Mesenchymal stem cell (in vitro differentiated cells and primary cell): ENCODE data around the gene ECE1.

Source experiments
- DNase-seq: peaks from one replicate; pipeline ENCODE4 v3.0.0-alpha.2; 2013
- H2AFZ ChIP-seq: one replicate; pipeline ENCODE4 v1.6.1; 2013; ENCODE audit warnings: low read depth, mild to moderate bottlenecking, control low read depth, inconsistent platforms, low read length, moderate library complexity
- H2AK5ac ChIP-seq: 2 replicates; pipeline ENCODE4 v1.6.1; 2013; ENCODE audit warnings: low read length, moderate library complexity, mild to moderate bottlenecking, inconsistent platforms; ENCODE audit not compliant: severe bottlenecking
- H2BK120ac ChIP-seq: one replicate; pipeline ENCODE4 v1.6.1; 2013; ENCODE audit warnings: low read depth, mild to moderate bottlenecking, inconsistent platforms, low read length, moderate library complexity
- H2BK12ac ChIP-seq, 2 experiments: one replicate each; pipeline ENCODE4 v1.6.1; 2013; ENCODE audit warnings: inconsistent platforms in 2 of 2, low read length in 2 of 2, mild to moderate bottlenecking in 2 of 2, moderate library complexity in 2 of 2, control low read depth in 1 of 2
- H2BK15ac ChIP-seq: one replicate; pipeline ENCODE4 v1.6.1; 2013; ENCODE audit warnings: mild to moderate bottlenecking, low read depth, inconsistent platforms; ENCODE audit not compliant: poor library complexity, severe bottlenecking
- H2BK5ac ChIP-seq: 2 replicates; pipeline ENCODE4 v1.6.1; 2013; ENCODE audit warnings: low read depth, mild to moderate bottlenecking, low read length, control low read depth, inconsistent platforms; ENCODE audit not compliant: poor library complexity, severe bottlenecking
- H3K14ac ChIP-seq, 2 experiments: one replicate each; pipeline ENCODE4 v1.6.1; 2013; ENCODE audit warnings: inconsistent platforms in 2 of 2, low read length in 2 of 2, control low read depth in 1 of 2, mild to moderate bottlenecking in 1 of 2, moderate library complexity in 1 of 2
- H3K18ac ChIP-seq, 2 experiments: one replicate each; pipeline ENCODE4 v1.6.1; 2013; ENCODE audit warnings: inconsistent platforms in 2 of 2, low read length in 2 of 2, control low read depth in 1 of 2, low read depth in 1 of 2, mild to moderate bottlenecking in 1 of 2
- H3K23ac ChIP-seq, 2 experiments: one replicate each; pipeline ENCODE4 v1.6.1; 2013; ENCODE audit warnings: inconsistent platforms in 2 of 2, low read length in 2 of 2, mild to moderate bottlenecking in 2 of 2, moderate library complexity in 2 of 2, control low read depth in 1 of 2
- H3K27ac ChIP-seq: 2 replicates; pipeline ENCODE4 v1.5.1; 2013; ENCODE audit warnings: mild to moderate bottlenecking, moderate library complexity, low read length, control low read depth, inconsistent platforms; ENCODE audit not compliant: poor library complexity, severe bottlenecking
- H3K27me3 ChIP-seq, 2 experiments: 2 replicates each; pipeline versions ENCODE4 v1.6.1 to v1.7.0; 2013; ENCODE audit warnings: low read length in 2 of 2, mild to moderate bottlenecking in 2 of 2, moderate library complexity in 2 of 2, control low read depth in 1 of 2, inconsistent platforms in 1 of 2; ENCODE audit not compliant: control insufficient read depth in 1 of 2, insufficient read depth in 1 of 2
- H3K36me3 ChIP-seq, 2 experiments: 2 replicates each; pipeline versions ENCODE4 v1.6.1 to v1.7.0; 2013; ENCODE audit warnings: low read length in 2 of 2, control low read depth in 1 of 2, inconsistent platforms in 1 of 2, low read depth in 1 of 2, mild to moderate bottlenecking in 1 of 2; ENCODE audit not compliant: insufficient read depth in 2 of 2, control insufficient read depth in 1 of 2
- H3K4ac ChIP-seq, 2 experiments: one replicate each; pipeline ENCODE4 v1.6.1; 2013; ENCODE audit warnings: inconsistent platforms in 2 of 2, low read length in 2 of 2, mild to moderate bottlenecking in 2 of 2, moderate library complexity in 2 of 2, control low read depth in 1 of 2, low read depth in 1 of 2
- H3K4me1 ChIP-seq: 2 replicates; pipeline ENCODE4 v1.6.1; 2013; ENCODE audit warnings: low read depth, low read length, control low read depth; ENCODE audit not compliant: control insufficient read depth, insufficient read depth
- H3K4me2 ChIP-seq: 2 replicates; pipeline ENCODE4 v1.6.1; 2013; ENCODE audit warnings: low read length, mild to moderate bottlenecking, inconsistent platforms; ENCODE audit not compliant: poor library complexity, severe bottlenecking
- H3K4me3 ChIP-seq, 2 experiments: 2 replicates each; pipeline versions ENCODE4 v1.5.1 to v1.7.0; 2013; ENCODE audit warnings: low read length in 2 of 2, mild to moderate bottlenecking in 2 of 2, control low read depth in 1 of 2, low read depth in 1 of 2; ENCODE audit not compliant: insufficient read depth in 1 of 2
- H3K79me1 ChIP-seq: replicated peaks from 2 replicates; pipeline ENCODE4 v1.6.1; 2013; ENCODE audit warnings: mild to moderate bottlenecking, control low read depth, low read length, inconsistent platforms; ENCODE audit not compliant: poor library complexity, severe bottlenecking
- H3K9ac ChIP-seq: 2 replicates; pipeline ENCODE4 v1.7.0; 2013; ENCODE audit warnings: mild to moderate bottlenecking, low read length, moderate library complexity
- H3K9me3 ChIP-seq: 2 replicates; pipeline ENCODE4 v1.7.0; 2013; ENCODE audit warnings: mild to moderate bottlenecking, low read length; ENCODE audit not compliant: control insufficient read depth
- H4K8ac ChIP-seq: one replicate; pipeline ENCODE4 v1.6.1; 2013; ENCODE audit warnings: inconsistent platforms, mild to moderate bottlenecking, low read length, moderate library complexity
- H4K91ac ChIP-seq: one replicate; pipeline ENCODE4 v1.6.1; 2013; ENCODE audit warnings: mild to moderate bottlenecking, low read length, inconsistent platforms
- WGBS: methylation state at CpG from one replicate; pipeline ENCODE4 v1.1.7; 2013; ENCODE audit warnings: mixed read lengths; 5-methylcytosine and 5-hydroxymethylcytosine counted together

ECE1 gene

DNA sequence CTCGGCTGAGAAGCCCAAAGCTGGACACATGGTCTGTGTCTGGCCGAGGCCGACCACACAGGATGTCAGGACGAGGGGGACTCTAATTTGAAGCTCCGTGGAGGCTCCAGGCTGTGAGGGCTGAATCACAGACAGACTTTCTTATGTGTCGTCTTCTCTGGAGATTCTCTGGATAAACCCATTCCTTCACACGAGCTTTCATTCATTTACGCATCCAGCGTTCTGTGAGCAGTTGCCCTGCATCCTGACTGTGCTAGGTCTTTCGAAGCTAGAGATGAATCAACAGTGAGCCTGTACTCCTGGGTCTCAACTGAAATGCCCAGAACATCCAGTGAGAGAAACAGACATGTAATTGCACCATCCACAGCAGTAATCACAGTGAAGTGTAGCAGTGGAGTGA lies 49.6 kb downstream of the ECE1 start:
- WGBS: 82% methylated on average over 10 of the region's 10 CpGs
- H3K9ac ChIP-seq: no peak overlapping the region
- H2BK120ac ChIP-seq: no peak overlapping the region

GRCh38 chr1:21239221-21239620 lies 51.0 kb downstream of the ECE1 start:
- H3K4ac ChIP-seq: no peak overlapping the region
- no peaks in the 10 kb centered on the region for H3K9me3 ChIP-seq
- H3K4me1 ChIP-seq: peaks cover 45% of the 10 kb centered on the region
- no peak overlapping the region for H2BK5ac ChIP-seq
- H3K4me3 ChIP-seq: no peak overlapping the region
- no peaks in the 10 kb centered on the region for H3K27me3 ChIP-seq
- H2BK15ac ChIP-seq: no peak overlapping the region
- H3K9ac ChIP-seq: no peak overlapping the region
- peak overlapping the region; percentile 2 for H3K27ac ChIP-seq
- DNase-seq: no peak
- H4K8ac ChIP-seq: no peak overlapping the region
- H3K4me2 ChIP-seq: no peak overlapping the region
- H3K36me3 ChIP-seq: peaks cover 53 to 88% of the 10 kb centered on the region in 2 experiments
- no peak overlapping the region for H2AFZ ChIP-seq
- peaks cover 4% of the 10 kb centered on the region for H3K79me1 ChIP-seq
- no peak overlapping the region for H4K91ac ChIP-seq
- peak overlapping the region; percentile 1 for H2AK5ac ChIP-seq
- no peak overlapping the region for H3K14ac ChIP-seq
- H3K23ac ChIP-seq: no peak overlapping the region
- 83% methylated on average over 10 of the region's 10 CpGs for WGBS
- H2BK12ac ChIP-seq: no peak overlapping the region
- no peak overlapping the region for H3K18ac ChIP-seq
- H2BK120ac ChIP-seq: no peak overlapping the region

More for the DNA sequence above, 49.6 kb downstream of the ECE1 start:
- no peak overlapping the region for H3K14ac ChIP-seq
- H2AK5ac ChIP-seq: peak overlapping the region; percentile 44
- H2AFZ ChIP-seq: no peak overlapping the region
- H2BK12ac ChIP-seq: no peak overlapping the region
- no peak overlapping the region for H3K4me3 ChIP-seq
- H3K18ac ChIP-seq: no peak overlapping the region
- H3K9me3 ChIP-seq: no peaks in the 10 kb centered on the region
- H3K36me3 ChIP-seq: peaks cover 60 to 91% of the 10 kb centered on the region in 2 experiments
- H3K4me1 ChIP-seq: peaks cover 47% of the 10 kb centered on the region
- no peak overlapping the region for H4K8ac ChIP-seq
- no peak overlapping the region for H3K23ac ChIP-seq
- no peak overlapping the region for H2BK15ac ChIP-seq
- no peak overlapping the region for H4K91ac ChIP-seq
- H3K4me2 ChIP-seq: no peak overlapping the region
- H3K27ac ChIP-seq: no peak overlapping the region
- peaks cover 7% of the 10 kb centered on the region for H3K79me1 ChIP-seq
- H3K27me3 ChIP-seq: no peaks in the 10 kb centered on the region
- H3K4ac ChIP-seq: no peak overlapping the region
- no peak overlapping the region for H2BK5ac ChIP-seq
- DNase-seq: no peak

- peak overlapping the region; percentile 36 for H4K91ac ChIP-seq
- H2AK5ac ChIP-seq: peak overlapping the region; percentile 38
- H2BK15ac ChIP-seq: no peak overlapping the region
- H3K18ac ChIP-seq: no peak overlapping the region
- H3K27me3 ChIP-seq: no peaks in the 10 kb centered on the region
- peaks cover 48 to 87% of the 10 kb centered on the region in 2 experiments for H3K36me3 ChIP-seq
- no peak overlapping the region for H2BK120ac ChIP-seq
- no peak overlapping the region for H3K23ac ChIP-seq
- no peaks in the 10 kb centered on the region for H3K9me3 ChIP-seq
- 82% methylated on average over 17 of the region's 17 CpGs for WGBS
- H2BK12ac ChIP-seq: no peak overlapping the region
- peak overlapping the region; percentile 8 for H3K27ac ChIP-seq
- H3K4me1 ChIP-seq: peaks cover 40% of the 10 kb centered on the region
- H3K4ac ChIP-seq: no peak overlapping the region
- no peak overlapping the region for H3K9ac ChIP-seq
- H3K4me2 ChIP-seq: no peak overlapping the region
- peak overlapping the region; percentile 50 for H4K8ac ChIP-seq
- H2AFZ ChIP-seq: no peak overlapping the region
- H2BK5ac ChIP-seq: no peak overlapping the region
- H3K79me1 ChIP-seq: peaks cover 1% of the 10 kb centered on the region
- no peak overlapping the region for H3K4me3 ChIP-seq
- DNase-seq: peak; percentile 30
- no peak overlapping the region for H3K14ac ChIP-seq
Observed at GRCh38 chr1:21238141-21238800, 52.0 kb downstream of the ECE1 start.

GRCh38 chr1:21237446-21238088 lies 52.7 kb downstream of the ECE1 start:
- Histone ChIP-seq H3K27me3 (no peaks in the 10 kb centered on the region), H3K4me2 (no peak overlapping the region), H2BK12ac (no peak overlapping the region), H3K18ac (no peak overlapping the region), H3K14ac (no peak overlapping the region), H2BK120ac (no peak overlapping the region), H2BK5ac (no peak overlapping the region), H3K9ac (no peak overlapping the region), H4K8ac (no peak overlapping the region), H2AFZ (no peak overlapping the region), H4K91ac (no peak overlapping the region), H3K4me1 (peaks cover 38% of the 10 kb centered on the region), H3K79me1 (peaks cover 1% of the 10 kb centered on the region), H3K4ac (no peak overlapping the region), H2BK15ac (no peak overlapping the region), H3K36me3 (peaks cover 53 to 87% of the 10 kb centered on the region in 2 experiments), H3K4me3 (no peak overlapping the region), H2AK5ac (no peak overlapping the region), H3K9me3 (no peaks in the 10 kb centered on the region), H3K27ac (no peak overlapping the region), H3K23ac (no peak overlapping the region)
- WGBS: 94% methylated on average over 12 of the region's 12 CpGs
- no peak for DNase-seq
